Amniotic epithelial cell (primary cell): Measurements from ENCODE around the gene NPR2.

ENCODE experiments used
- DNase-seq: peaks from one replicate; pipeline ENCODE4 v3.0.0-alpha.2; 2010; ENCODE audit warnings: low read depth

NPR2 gene

DNA sequence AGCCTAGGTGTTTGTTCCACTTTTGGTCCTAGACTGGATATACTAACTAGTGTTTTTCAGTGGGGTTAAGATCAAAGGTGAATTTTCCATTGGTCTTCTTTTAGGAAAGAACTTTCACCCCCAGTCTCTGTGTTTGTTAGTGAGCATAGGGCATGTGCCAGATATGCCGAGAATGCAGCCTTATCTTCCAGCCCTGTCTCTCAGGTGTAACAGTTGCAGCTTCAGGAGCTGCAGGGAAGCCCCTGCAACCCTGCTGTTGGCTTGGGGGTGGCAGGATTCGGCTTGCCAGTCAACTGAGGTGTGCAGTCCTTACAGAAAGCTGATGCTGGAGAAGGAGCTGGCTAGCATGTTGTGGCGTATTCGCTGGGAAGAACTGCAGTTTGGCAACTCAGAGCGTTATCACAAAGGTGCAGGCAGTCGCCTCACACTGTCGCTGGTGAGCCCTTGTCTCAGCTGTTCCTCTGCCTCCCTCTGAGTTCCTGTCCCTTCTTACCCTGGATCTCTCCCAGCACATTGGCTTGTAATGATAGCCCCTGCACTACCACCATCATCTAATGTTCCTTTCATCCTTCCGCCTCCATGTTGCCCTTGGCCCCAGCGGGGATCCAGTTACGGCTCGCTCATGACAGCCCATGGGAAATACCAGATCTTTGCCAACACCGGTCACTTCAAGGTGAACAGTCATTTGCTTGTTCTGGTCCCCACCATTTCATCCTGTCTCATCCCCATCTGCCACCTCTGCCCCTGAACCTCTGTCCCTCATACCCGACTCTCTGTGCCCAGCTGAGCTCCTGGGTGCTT lies 10.1 kb downstream of the NPR2 start:
- DNase-seq = no peak

DNA sequence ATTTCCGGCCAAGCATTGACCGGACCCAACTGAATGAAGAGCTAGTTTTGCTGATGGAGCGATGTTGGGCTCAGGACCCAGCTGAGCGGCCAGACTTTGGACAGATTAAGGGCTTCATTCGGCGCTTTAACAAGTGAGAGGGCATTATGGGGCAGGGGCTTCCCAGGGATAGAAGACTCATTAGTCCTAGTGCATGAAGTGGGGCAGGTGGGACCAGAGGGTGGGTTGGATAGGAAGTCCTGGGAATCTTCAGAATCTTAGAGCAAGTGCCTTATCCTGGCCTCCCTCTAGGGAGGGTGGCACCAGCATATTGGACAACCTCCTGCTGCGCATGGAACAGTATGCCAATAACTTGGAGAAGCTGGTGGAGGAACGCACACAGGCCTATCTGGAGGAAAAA lies 14.7 kb downstream of the NPR2 start:
- no peak for DNase-seq

DNA sequence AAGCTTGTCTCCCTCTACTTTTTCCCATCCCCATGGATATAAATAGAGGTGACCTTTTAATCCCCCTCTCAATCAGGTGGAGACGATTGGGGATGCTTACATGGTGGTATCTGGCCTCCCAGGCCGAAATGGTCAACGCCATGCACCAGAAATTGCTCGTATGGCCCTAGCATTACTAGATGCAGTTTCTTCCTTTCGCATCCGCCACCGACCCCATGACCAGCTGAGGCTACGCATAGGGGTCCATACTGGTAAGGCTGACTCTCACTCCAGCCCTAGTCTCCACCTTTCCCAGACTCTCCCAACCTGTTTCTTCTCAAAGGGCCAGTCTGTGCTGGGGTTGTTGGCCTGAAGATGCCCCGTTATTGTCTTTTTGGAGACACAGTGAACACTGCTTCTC lies 17.0 kb downstream of the NPR2 start:
- no peak for DNase-seq

DNA sequence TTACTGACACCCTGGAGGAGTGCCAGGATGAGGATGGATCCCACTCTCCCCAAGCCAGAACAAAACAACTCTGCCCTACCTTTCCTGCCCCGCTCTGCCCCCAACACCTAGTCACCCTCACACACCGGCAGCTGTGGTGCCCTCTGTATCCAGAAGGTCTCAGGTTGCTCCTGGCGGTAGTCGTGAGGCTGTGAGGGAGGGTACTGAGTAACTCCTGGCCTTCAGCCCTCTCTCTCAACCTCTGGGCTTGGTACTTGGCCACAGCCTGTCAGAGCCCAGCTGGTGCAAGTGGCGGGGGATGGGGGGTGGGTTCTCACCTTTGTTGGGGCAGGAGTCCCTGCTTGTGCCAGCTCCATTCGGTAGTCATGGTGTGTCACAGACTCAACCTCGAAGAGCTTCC lies 18.7 kb downstream of the NPR2 start:
- DNase-seq = no peak

DNA sequence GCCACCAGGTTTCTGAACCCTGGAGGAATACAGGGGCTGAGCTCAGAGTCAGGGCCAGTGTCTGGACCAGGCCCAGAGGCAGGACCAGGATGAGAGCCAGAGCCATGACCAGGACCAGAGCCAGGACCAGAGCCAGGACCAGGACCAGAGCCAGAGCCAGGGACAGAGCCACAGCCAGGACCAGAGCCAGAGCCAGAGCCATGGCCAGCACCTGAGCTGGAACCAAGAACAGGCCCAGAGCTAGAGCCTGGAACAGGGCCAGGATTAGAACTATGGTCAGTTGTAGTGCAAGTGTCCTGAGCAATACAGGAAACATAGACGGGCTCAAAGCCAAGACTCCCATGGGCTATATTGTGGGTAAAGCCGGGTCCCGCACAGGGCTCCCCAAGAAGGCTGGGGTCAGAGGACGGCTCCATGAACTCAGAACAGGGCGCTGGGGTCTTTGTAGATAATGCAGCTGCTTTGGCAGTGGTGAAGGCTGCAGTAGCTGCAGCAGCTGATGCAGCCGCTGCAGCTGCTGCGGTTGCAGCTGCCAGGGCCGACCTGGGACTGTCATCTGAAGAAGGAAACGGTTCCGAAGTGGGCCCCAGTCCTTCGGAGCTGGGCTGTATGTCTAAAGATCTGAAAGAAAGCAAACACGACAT lies 20.1 kb downstream of the NPR2 start:
- DNase-seq = no peak

DNA sequence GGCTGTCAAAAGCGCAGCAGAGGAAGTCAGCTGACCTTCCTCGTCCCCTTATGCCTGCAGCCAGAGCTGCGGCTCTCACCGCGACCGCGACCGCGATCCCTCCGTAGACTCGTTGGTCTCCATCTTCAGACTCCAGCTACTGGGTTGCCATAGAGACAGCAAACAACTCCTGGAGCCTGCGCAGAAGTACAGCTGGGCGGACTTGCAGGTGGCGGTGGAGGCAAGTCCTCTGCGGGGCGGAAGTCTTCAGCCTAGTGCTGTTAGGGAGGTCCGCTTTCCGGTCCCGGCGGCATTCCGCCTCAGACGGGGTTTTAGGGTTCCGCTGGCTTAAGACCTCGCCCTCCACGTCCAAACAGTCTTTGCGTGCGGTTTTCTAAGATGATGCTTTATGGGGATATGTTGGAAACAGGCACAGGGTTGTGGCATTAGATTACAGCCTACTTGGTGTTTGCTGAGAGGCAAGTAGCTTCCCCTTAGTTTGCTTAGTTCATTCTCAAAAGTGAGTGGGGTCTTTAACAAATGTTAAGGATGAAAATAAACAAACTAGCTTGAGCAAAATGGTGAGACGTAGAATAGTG lies 20.7 kb downstream of the NPR2 start, which contains the start of gene SPAG8:
SPAG8 (minus strand) TSS at position 238 of the 578 bp plus-strand sequence; CDS start at position 123, 115 bp downstream.
- peak; percentile 96 for DNase-seq

DNA sequence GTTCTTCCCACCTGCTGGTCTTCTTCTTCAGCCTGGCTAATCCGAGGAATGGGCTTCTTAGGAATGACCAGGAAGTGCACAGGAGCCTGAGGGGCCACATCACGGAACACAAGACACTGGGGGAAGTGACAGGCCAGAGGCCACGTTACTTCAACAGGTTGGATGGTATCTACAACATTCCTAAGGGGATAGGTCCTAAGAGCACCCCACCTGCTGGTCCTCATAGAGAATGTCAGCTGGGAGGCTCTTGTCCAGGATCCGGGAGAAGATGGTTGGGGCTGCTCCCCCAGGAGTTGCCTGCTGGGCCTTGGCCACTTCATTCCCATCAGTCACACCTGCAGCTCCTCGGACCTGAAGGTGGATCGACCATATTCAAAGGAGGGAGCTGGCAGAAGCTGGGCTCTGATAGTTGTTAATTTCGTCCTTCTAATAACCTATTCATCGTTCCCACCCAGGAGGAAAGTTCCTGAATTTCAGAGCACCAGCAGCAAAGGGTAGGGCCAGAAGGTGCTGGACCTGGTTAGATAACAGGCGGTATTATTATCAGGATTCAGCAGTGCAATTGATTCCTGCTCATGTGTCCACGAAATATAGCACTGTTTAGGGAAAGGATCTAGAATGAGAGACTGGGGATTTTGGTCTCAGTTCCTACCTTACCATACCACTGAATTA lies 22.2 kb downstream of the NPR2 start:
- peak; percentile 37 for DNase-seq

DNA sequence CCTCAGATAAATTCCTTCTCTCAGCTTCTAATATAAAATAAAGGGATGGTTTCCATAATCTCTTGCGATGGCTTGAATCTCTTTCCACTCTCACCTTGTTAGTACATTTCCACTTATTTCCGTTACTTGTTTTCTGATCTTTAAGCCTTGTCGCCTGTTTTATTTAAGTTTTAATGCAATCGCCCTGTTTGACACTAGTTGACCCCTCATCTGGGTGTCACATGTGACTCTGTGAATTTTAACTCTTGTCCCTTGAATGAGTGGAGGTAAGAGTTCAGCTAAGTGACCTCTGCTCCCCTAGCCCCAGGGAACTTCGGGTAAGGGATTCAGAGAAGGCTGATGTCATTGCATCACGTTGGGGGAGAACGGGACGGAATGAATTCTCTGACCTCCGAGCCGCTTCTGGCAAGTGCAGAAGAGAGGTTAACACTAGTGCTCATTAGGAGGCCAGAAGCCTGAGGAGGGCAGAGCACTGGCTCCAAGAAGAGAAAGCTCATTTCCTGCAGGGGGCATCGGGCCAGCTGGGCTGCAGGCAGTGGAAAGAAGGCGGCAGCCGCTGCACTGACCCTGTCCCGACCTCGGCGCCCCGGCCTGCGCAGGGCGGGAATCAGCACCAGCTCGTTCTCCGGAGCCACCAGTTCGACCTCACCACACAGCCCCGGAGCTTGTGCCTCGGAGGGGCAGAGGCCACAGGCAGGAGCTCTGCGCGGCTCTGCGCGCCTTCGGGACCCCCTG lies 22.9 kb downstream of the NPR2 start:
- DNase-seq = peak; percentile 67

DNA sequence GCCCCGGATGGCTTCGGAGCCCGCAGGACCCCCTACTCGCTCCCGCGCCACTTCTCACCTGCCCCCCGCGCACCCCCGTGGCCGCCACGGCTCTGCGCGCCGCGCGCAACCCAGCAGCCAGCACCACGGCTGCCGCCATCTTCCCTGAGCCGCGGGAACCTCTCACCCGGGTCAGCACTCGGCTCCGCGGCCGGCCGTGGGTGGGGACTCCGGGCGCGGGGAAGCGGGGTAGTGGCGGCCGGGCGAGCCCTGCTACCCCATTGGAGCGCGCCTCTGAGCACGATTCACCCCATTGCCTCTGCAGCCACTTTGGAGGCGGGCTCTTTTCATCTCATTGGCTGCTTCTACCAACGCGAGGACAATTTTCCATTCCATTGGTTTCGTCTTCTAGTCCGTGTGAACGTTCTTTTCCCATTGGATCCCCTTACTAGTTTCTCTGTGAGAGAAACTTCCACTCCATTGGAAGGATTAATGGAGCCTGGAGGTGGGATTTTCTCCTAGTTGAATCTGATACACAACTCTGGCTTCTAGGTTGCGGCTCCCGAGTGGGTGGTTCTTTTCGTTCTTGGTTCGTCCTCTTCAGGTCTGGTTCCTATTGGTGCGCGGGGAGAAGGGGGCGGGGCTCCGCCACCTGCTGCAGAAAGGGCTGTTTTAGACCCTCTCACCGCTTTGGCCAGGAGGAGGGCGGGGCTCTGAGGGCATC lies 23.6 kb downstream of the NPR2 start, which contains the start of gene HINT2:
HINT2 (minus strand) TSS at position 202 of the 703 bp plus-strand sequence; CDS start at position 139, 63 bp downstream.
- peak; percentile 100 for DNase-seq

DNA sequence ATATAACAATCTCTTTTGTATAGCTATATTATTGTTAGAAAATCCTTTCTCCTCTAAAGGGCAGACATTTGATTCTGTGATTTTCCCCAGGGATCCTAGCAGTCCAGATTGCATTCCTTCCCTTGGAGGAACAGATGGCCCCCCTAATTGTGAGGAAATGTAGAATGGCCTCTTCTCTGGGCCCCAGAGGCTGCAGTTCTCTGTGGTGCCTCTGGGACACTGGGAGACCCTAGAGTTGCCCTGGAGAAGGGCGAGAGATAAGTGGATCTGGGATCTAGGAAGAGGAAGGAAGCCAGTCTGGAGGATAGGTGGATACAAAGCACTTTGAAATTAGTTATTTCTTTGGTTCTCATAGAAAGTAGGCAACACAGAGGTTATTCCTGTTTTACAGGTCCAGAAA lies 25.3 kb downstream of the NPR2 start:
- DNase-seq = no peak

DNA sequence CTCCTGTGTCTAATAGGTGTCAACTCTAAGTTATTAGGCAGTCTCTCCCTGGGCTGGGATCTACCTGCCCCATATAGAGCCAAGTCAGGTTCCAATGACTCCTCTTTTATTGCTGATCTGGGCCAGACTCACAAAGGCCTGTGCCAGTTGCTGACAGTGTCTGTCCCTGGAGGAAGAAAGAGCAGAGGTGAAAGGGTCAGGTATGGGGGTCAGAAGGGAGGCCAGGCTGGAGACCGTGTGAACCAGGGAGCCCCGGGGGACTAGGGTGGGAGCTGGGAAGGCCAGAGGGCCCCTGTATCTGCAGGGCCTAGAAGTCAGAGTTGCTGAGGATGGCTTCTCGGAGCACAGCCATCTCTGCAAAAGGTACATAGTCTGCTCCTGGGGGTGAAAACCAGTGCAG lies 26.9 kb downstream of the NPR2 start:
- no peak for DNase-seq

DNA sequence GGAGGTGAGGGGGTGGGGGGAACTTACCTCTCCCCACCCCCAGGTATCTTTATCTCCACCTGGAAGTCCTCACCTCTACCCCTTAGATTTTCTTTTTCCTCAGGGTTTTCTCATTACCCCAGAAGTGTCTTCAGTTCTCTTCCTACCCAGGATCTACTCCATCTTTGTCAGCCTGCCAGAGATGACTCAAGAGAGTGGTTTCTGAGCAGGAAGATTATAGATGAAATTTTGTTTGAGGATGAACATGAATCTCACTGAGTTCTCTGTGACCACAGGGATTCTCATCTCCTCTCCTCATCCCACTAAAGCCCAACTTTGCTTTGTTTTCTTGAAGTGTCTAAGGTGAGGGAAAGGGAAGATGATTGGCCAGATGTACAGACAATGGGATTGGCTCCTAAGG lies 28.7 kb downstream of the NPR2 start:
- DNase-seq = peak; percentile 85

DNA sequence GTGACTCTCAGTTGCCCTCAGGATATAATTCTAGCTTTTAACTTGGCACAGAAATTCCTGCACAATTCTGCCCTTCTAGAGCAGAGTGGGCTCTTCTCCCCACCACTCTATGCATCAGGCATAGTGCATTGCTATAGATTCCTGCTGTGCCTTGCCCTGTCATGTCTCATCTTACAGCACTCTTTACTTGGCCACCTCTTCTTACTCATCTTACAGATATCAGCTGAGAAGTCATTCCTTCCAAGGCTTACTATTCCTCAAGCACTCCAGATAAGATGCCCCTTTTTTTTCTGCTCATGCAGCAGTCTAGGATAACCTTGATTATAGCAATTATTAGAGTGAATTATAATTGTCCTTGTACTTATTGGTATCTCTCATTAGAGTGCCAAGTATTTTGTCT lies 31.5 kb downstream of the NPR2 start:
- DNase-seq = no peak

DNA sequence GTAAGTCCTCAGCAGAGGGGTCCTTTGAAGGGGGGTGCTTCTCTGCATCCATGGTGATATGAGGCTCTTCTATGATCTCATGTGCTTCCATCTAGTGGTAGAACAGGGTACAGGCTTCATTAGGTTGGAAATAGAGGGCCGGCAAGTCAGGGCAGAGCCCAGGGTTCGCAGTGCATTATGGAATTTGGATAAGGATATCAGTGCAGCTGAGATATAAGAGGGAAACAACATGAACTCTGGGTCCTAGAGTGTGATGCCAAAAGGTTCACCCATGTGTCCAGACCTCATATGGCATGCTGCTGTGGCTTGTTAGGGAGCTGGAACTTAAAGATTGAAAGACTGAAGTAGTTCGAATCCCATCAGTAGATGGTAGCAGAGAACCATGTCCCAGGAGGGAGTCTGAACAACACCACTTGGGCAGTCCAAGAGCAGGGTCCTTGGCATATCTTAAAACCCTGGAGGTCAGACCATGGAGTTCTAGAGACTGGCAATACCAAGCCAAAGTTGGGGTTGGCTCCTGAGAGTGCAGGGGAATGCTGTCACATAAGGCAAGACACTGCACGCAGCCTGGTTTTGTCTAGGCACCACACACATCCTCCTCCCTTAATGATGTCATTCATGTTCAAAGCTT lies 34.8 kb downstream of the NPR2 start:
- peak; percentile 71 for DNase-seq

DNA sequence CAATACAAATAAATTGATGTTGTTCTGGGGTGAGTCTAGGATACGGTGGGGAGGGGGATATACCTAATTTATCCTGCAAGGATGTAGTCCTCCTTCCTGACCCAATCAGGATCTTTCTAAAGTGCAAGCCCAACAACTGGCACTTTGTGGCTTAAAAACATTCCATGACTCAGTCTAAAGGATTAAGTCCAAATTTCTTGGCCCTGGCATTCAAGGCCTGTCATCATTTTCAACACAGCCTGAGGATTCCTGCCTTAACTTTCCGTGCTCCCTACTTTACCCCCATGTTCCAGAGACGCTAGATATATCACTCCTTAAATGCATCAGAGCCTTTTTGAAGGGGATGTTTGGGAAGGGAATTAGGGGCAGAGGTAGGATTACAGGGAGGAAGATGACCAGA lies 36.1 kb downstream of the NPR2 start:
- peak; percentile 84 for DNase-seq

DNA sequence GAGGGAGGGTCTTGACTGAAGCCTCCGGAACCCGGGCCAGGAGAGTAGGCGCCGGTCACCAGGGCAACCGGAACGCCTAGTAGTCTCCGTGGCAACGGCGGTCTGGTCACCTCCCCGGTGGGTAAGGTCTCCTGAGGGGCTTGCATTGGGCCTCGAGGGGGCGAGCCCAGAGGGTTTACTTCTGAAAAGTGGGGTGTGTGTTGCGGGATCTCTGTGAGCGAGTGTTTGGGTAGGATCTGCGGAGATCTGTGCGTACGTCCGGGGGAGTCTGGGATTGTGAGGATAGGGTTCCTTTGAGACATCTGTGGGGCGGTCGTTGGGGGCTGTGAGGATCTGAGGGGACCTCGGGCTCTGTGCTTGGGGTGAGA lies 37.3 kb downstream of the NPR2 start, which contains the start of gene FAM221B:
FAM221B (minus strand) TSS at position 17 of the 368 bp plus-strand sequence. CDS start 2,571 bp downstream, outside the sequence.
- DNase-seq = no peak

DNA sequence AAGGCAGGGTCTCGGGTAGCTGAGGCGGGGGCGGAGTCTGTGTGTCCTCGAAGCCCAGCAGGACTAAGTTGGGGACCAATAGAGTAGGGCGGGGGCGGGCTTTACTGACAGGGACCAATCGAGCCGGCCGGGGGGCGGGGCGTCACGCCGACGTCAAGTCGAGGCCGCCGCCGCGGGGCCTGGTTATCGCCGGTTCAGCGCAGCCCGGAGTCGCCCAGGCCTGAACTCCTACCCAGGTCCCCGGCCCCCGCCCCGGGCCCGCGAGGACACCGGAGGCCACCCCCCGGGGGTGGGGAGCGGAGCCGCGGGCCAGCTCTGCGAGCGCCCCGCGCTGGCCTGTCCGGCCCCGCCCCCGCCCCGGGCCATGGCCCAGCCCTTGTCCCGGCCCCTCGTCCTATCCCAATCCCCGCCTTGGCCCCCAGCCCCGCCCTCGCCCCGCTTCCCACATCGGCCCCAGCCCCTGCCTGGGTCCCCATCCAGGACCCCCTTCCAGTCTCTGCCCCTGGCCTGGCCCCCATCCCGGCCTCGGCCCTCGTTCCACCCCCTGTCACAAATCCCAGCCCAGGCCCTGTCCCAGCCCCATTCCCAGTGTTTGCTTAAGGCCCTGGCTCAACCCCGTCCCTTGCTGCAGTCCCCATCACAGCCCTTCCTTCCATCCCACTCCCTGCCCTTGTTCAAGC lies 37.8 kb downstream of the NPR2 start, which contains the start of gene TMEM8B:
TMEM8B (plus strand) TSS at position 145 of the 680 bp plus-strand sequence; CDS start at position 365, 220 bp downstream.
- DNase-seq = peak; percentile 84

DNA sequence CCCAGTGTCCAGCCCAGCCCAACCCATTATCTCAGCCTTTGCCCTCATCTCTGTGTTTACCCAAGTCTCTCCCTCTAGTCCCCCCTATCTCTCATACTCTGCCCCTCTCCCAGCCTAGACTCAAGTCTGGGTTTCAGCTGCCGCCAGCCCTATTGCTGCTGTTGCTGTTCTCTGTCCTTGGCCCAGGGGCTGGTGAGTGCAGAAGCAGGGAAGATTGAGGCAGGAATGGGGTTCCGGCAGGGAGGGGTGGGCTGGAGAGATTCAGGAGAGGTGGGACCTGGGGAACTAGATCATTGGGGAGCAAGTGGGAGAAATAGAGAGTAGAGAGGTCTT lies 38.3 kb downstream of the NPR2 start:
- DNase-seq = no peak

DNA sequence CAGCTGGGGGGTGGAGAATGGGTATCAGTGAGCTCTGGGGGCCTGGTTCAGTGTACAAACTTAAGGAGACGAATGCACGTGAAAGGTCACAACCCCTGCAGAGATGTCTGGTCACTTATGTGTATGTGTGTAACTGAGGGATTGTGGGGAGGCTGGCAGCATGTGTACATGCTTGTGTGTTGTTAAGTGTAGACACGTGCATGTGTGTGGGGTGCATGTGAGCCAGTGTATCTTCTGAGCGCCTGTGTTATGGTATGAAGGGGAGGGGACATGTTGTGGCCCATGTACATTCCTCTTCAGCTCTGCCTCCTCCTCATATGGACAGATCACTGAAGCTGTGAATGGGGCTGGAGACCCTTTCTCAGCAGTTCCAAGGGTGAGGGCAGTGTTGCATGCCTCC lies 39.6 kb downstream of the NPR2 start:
- no peak for DNase-seq

DNA sequence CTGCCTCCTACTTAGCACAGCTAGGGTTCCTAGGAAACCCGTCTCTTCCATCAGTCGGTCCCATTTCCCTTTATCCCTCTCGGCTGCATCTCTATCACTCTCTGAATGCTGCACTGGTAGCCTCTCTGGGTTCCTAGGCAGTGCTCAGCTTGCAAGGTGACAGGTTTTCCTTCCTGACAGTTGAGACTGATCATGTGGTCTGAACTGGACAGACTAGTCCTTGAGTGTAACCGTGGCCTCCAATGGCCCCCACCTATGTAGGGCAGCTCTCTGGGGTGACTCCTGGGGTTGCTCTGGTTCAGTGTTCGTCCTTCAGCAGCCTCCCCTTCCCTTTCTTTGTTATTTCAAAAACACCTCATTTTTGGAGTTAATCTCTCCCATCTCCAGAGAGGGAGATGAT lies 41.4 kb downstream of the NPR2 start:
- DNase-seq = no peak
